ENCODE results near the gene MEF2D.

DNA sequence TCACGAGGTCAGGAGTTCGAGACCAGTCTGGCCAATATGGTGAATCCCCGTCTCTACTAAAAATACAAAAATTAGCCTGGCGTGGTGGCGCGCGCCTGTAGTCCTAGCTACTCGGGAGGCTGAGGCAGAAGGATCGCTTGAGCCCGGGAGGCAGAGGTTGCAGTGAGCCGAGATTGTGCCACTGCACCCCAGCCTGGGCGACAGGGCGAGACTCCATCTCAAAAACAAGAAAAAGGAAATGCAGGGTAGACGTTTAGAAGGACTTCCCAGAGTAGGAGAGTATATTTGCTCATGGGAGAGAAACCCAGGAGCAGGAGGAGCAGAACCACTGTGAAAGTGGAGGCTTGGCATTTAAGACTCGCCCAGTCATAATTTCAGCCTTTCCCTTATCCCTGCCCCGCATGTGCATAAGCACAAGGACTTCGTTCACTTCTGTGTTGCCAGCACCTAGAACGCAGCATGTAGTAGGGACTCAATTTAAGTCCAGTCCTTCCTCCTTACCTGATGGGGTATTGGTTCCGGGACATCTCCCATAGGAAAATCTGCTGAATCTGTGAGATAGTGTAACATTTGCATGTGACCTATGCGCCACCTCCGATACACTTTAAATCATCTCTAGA, 5.2 kb upstream of the MEF2D start:
- TF ChIP-seq POLR2A (IDR thresholded peaks at IDR 0.05) (no peak), POLR2AphosphoS5 (IDR thresholded peaks at IDR 0.05) (no peak)
- TF ChIP-seq, protein P1, sequence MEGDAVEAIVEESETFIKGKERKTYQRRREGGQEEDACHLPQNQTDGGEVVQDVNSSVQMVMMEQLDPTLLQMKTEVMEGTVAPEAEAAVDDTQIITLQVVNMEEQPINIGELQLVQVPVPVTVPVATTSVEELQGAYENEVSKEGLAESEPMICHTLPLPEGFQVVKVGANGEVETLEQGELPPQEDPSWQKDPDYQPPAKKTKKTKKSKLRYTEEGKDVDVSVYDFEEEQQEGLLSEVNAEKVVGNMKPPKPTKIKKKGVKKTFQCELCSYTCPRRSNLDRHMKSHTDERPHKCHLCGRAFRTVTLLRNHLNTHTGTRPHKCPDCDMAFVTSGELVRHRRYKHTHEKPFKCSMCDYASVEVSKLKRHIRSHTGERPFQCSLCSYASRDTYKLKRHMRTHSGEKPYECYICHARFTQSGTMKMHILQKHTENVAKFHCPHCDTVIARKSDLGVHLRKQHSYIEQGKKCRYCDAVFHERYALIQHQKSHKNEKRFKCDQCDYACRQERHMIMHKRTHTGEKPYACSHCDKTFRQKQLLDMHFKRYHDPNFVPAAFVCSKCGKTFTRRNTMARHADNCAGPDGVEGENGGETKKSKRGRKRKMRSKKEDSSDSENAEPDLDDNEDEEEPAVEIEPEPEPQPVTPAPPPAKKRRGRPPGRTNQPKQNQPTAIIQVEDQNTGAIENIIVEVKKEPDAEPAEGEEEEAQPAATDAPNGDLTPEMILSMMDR (IDR thresholded peaks at IDR 0.05): no peak

Measured in stomach (tissue), 4 donors.